Caco-2 (cell line): ENCODE measurements around the gene PLXNA4. TPM values are rescaled to one million over a fixed set of nuclear protein-coding genes. Genes with fewer than 3 reads are reported as not detected.

ENCODE experiments used
- BruUV-seq: library from RNA; stranded (reverse); fragments of 400-500 nt; replicated peaks from 2 replicates; lab custom pipeline; 2021; lab: Mats Ljungman, UMichigan
- CTCF ChIA-PET: fragments of 300-600 bp; sonication (Branson Sonifier 250); formaldehyde crosslinking; loops from one replicate; lab custom pipeline; 2022; ENCODE audit warnings: antibody characterized with exemption; lab: Charles Lee
- POLR2A ChIA-PET: fragments of 300-600 bp; sonication (Branson Sonifier 250); formaldehyde crosslinking; loops from one replicate; lab custom pipeline; 2022; ENCODE audit warnings: antibody characterized with exemption; lab: Charles Lee
- DNase-seq, 2 experiments: peaks; one replicate each; pipeline versions ENCODE4 v3.0.0 to v3.0.0-alpha.2; 2020 to 2022
- H3K27me3 ChIP-seq: replicated peaks from 2 replicates; pipeline ENCODE4 v1.6.0; 2011; ENCODE audit warnings: low read length; ENCODE audit not compliant: control insufficient read depth, insufficient read depth
- H3K36me3 ChIP-seq: 2 replicates; pipeline ENCODE4 v1.5.1; 2011; ENCODE audit warnings: low read length; ENCODE audit not compliant: control insufficient read depth, insufficient read depth
- H3K4me1 ChIP-seq: fragments of 250-450 bp; sonication (Bioruptor Pico); 2 replicates; pipeline ENCODE4 v1.5.1; 2020; ENCODE audit warnings: mild to moderate bottlenecking
- H3K4me3 ChIP-seq: 2 replicates; pipeline ENCODE4 v1.5.1; 2011; ENCODE audit warnings: low read depth, mild to moderate bottlenecking, control low read depth, low read length
- H3K9me3 ChIP-seq: fragments of 250-450 bp; sonication (Bioruptor Pico); 2 replicates; pipeline ENCODE4 v1.5.1; 2020; ENCODE audit warnings: mild to moderate bottlenecking, moderate library complexity
- H3K27ac Mint-ChIP-seq: one replicate; pipeline ENCODE4 v1.8.0; 2022; ENCODE audit warnings: mixed read lengths; ENCODE audit not compliant: unreplicated experiment
- H3K27me3 Mint-ChIP-seq: one replicate; pipeline ENCODE4 v1.8.0; 2022; ENCODE audit warnings: mixed read lengths; ENCODE audit not compliant: insufficient read depth, unreplicated experiment
- H3K36me3 Mint-ChIP-seq: one replicate; pipeline ENCODE4 v1.8.0; 2022; ENCODE audit warnings: mild to moderate bottlenecking, mixed read lengths; ENCODE audit not compliant: insufficient read depth, unreplicated experiment
- H3K4me1 Mint-ChIP-seq: one replicate; pipeline ENCODE4 v1.8.0; 2022; ENCODE audit warnings: low read depth, mixed read lengths; ENCODE audit not compliant: unreplicated experiment
- H3K4me3 Mint-ChIP-seq: one replicate; pipeline ENCODE4 v1.8.0; 2022; ENCODE audit warnings: mild to moderate bottlenecking, moderate library complexity, mixed read lengths; ENCODE audit not compliant: unreplicated experiment
- H3K9me3 Mint-ChIP-seq: one replicate; pipeline ENCODE4 v1.8.0; 2022; ENCODE audit warnings: mixed read lengths; ENCODE audit not compliant: unreplicated experiment
- intact Hi-C: fragments of 100-400 bp; cut with micrococcal nuclease; formaldehyde crosslinking; loops from one replicate; pipeline ENCODE4 v1.10.0; 2022; ENCODE audit not compliant: unreplicated experiment
- total RNA-seq: library from RNA; stranded (reverse); gene quantifications from 2 replicates; pipeline ENCODE4 v1.2.3, GENCODE V29; 2022
- TF ChIP-seq, protein P1 (sequence below), 2 experiments: fragments of 200-600 bp in 1 of 2; IDR thresholded peaks; 1 replicate in 1 of 2; 2 replicates in 1 of 2; pipeline versions ENCODE4 v1.5.1 to v1.8.0; 2011 to 2022; ENCODE audit warnings: antibody characterized with exemption in 1 of 2, control low read depth in 1 of 2, inconsistent platforms in 1 of 2, low read depth in 1 of 2, low read length in 1 of 2, mild to moderate bottlenecking in 1 of 2, moderate library complexity in 1 of 2; ENCODE audit not compliant: insufficient read depth in 1 of 2, severe bottlenecking in 1 of 2, unreplicated experiment in 1 of 2

PLXNA4 gene
- total RNA-seq, 1 experiment from 2014 or later = 0.43 TPM

- TF ChIP-seq, protein P1, sequence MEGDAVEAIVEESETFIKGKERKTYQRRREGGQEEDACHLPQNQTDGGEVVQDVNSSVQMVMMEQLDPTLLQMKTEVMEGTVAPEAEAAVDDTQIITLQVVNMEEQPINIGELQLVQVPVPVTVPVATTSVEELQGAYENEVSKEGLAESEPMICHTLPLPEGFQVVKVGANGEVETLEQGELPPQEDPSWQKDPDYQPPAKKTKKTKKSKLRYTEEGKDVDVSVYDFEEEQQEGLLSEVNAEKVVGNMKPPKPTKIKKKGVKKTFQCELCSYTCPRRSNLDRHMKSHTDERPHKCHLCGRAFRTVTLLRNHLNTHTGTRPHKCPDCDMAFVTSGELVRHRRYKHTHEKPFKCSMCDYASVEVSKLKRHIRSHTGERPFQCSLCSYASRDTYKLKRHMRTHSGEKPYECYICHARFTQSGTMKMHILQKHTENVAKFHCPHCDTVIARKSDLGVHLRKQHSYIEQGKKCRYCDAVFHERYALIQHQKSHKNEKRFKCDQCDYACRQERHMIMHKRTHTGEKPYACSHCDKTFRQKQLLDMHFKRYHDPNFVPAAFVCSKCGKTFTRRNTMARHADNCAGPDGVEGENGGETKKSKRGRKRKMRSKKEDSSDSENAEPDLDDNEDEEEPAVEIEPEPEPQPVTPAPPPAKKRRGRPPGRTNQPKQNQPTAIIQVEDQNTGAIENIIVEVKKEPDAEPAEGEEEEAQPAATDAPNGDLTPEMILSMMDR (IDR thresholded peaks at IDR 0.05; ENCODE audit: insufficient read depth in 1 of 2, low read depth in 1 of 2, low read length in 1 of 2, severe bottlenecking in 1 of 2, unreplicated experiment in 1 of 2) = no peak
- Mint-ChIP-seq H3K9me3 (no peaks in the 10 kb centered on the region), H3K27me3 (peaks cover 8% of the 10 kb centered on the region), H3K4me3 (no peak overlapping the region), H3K27ac (no peak overlapping the region), H3K36me3 (no peaks in the 10 kb centered on the region), H3K4me1 (no peaks in the 10 kb centered on the region)
- H3K27me3 ChIP-seq = no peaks in the 10 kb centered on the region
- no TSS peak for BruUV-seq
- H3K4me3 ChIP-seq = no peak overlapping the region
- CTCF ChIA-PET = no interaction called here
- intact Hi-C loops = no loop called here
- H3K9me3 ChIP-seq = no peaks in the 10 kb centered on the region
- no peak for DNase-seq
- POLR2A ChIA-PET = no interaction called here
- no peaks in the 10 kb centered on the region for H3K4me1 ChIP-seq
- H3K36me3 ChIP-seq = no peaks in the 10 kb centered on the region
Observed at GRCh38 chr7:132337450-132338080, 238.7 kb downstream of the PLXNA4 start.

GRCh38 chr7:132336797-132337196, 239.5 kb downstream of the PLXNA4 start:
- BruUV-seq = no TSS peak
- no peak overlapping the region for H3K27ac Mint-ChIP-seq
- intact Hi-C loops = no loop called here
- peaks cover 13% of the 10 kb centered on the region for H3K27me3 Mint-ChIP-seq
- no peaks in the 10 kb centered on the region for H3K36me3 Mint-ChIP-seq
- DNase-seq = no peak
- Histone ChIP-seq H3K9me3 (no peaks in the 10 kb centered on the region), H3K27me3 (no peaks in the 10 kb centered on the region), H3K4me3 (no peak overlapping the region), H3K36me3 (no peaks in the 10 kb centered on the region), H3K4me1 (no peaks in the 10 kb centered on the region)
- CTCF ChIA-PET = no interaction called here
- H3K4me1 Mint-ChIP-seq = no peaks in the 10 kb centered on the region
- no peaks in the 10 kb centered on the region for H3K9me3 Mint-ChIP-seq
- TF ChIP-seq, protein P1 (IDR thresholded peaks at IDR 0.05; ENCODE audit: insufficient read depth in 1 of 2, low read depth in 1 of 2, low read length in 1 of 2, severe bottlenecking in 1 of 2, unreplicated experiment in 1 of 2) = no peak
- POLR2A ChIA-PET = no interaction called here
- H3K4me3 Mint-ChIP-seq = no peak overlapping the region

DNA sequence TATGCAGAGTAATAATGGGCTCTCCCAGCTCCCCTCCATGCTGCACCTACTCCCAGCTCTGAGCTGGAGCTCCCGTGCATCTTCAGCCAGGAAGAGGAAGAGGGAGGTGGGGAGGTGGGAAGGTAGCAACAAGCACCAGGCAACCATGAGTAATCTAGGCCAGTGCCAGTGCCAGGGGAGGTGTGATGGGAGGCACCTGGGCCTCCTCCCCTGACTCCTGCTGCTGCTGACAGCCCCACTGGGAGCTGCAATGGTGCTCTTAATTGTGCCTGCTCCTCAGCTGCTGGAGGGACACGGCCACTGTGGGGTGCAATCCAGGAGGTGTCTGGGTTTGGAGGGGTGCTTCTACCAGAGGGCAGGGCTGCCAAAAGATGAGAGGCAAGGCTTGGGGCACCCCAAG, 243.0 kb downstream of the PLXNA4 start:
- no peak overlapping the region for H3K4me3 Mint-ChIP-seq
- H3K27me3 Mint-ChIP-seq = peaks cover 17% of the 10 kb centered on the region
- H3K36me3 Mint-ChIP-seq = no peaks in the 10 kb centered on the region
- H3K4me1 Mint-ChIP-seq = no peaks in the 10 kb centered on the region
- Histone ChIP-seq H3K4me3 (no peak overlapping the region), H3K4me1 (no peaks in the 10 kb centered on the region), H3K9me3 (no peaks in the 10 kb centered on the region), H3K27me3 (no peaks in the 10 kb centered on the region; the same call in 1 of the 2 replicates), H3K36me3 (no peaks in the 10 kb centered on the region)
- no peaks in the 10 kb centered on the region for H3K9me3 Mint-ChIP-seq
- ChIA-PET POLR2A (no interaction called here), CTCF (no interaction called here)
- H3K27ac Mint-ChIP-seq = no peak overlapping the region
- TF ChIP-seq, protein P1 (IDR thresholded peaks at IDR 0.05; ENCODE audit: insufficient read depth in 1 of 2, low read depth in 1 of 2, low read length in 1 of 2, severe bottlenecking in 1 of 2, unreplicated experiment in 1 of 2) = no peak
- no TSS peak for BruUV-seq
- DNase-seq = no peak
- intact Hi-C loops = no loop called here
